Ovary (tissue), 9 donors: ENCODE results near the gene CAV1. TPM values are rescaled to one million over a fixed set of nuclear protein-coding genes. Genes with fewer than 3 reads are reported as not detected.
"Not testable (repeated sequence)": the region's sequence is repeated elsewhere in the genome, so short reads cannot be mapped to it uniquely, and the experiment has no call there.

ENCODE experiments used
- DNase-seq, 5 donors: peaks; one replicate each; pipeline ENCODE4 v3.0.0-alpha.2; 2019 to 2020
- H3K27ac ChIP-seq, 2 donors: fragments of 200-600 bp; one replicate each; pipeline versions ENCODE4 v1.5.1 to v1.8.0; 2019 to 2022
- H3K27me3 ChIP-seq: fragments of 200-600 bp; one replicate; pipeline ENCODE4 v1.8.0; 2022
- H3K36me3 ChIP-seq: fragments of 200-600 bp; sonication (generic); one replicate; pipeline ENCODE4 v1.5.1; 2019
- H3K4me1 ChIP-seq: one replicate; pipeline ENCODE4 v1.8.1; 2013; ENCODE audit warnings: mild to moderate bottlenecking, moderate library complexity; ENCODE audit not compliant: insufficient read depth
- H3K4me3 ChIP-seq: fragments of 200-600 bp; sonication (generic); one replicate; pipeline ENCODE4 v1.5.1; 2017
- H3K9me3 ChIP-seq, 2 donors: fragments of 200-600 bp in 1 of 2; sonication (generic) in 1 of 2; one replicate each; pipeline versions ENCODE4 v1.5.1 to v1.8.1; 2013 to 2019; ENCODE audit warnings: mild to moderate bottlenecking in 1 of 2, moderate library complexity in 1 of 2
- EP300 ChIP-seq: sonication (generic); formaldehyde crosslinking; IDR thresholded peaks from one replicate; pipeline ENCODE4 v1.6.1; 2017; ENCODE audit warnings: antibody characterized with exemption
- POLR2A ChIP-seq: fragments of 450-650 bp; IDR thresholded peaks from one replicate; pipeline ENCODE4 v1.6.1; 2017; ENCODE audit warnings: antibody characterized with exemption, mild to moderate bottlenecking, moderate library complexity
- WGBS, 3 donors: extraction: QIAGEN DNeasy Blood & Tissue Kit in 1 of 3; methylation state at CpG; one replicate each; pipeline versions ENCODE4 v1.1.5 to v1.1.7; 2013 to 2017; 5-methylcytosine and 5-hydroxymethylcytosine counted together
- intact Hi-C, 4 donors: fragments of 100-400 bp; cut with DNase I; formaldehyde crosslinking; loops; one replicate each; pipeline versions ENCODE4 v1.11.0 to v1.15.1; 2022 to 2023
- polyA plus RNA-seq, 2 donors: library from polyadenylated mRNA; stranded (reverse); fragments of 200-250 nt in 1 of 2; fragments of 350-450 nt in 1 of 2; fragmentation: Illumina TruSeq in 1 of 2; extraction: RNeasy Lipid Tissue Mini Kit (QIAGEN cat#74804) in 1 of 2; gene quantifications; one replicate each; pipeline ENCODE4 v1.2.3, GENCODE V29; 2013 to 2014
- total RNA-seq, 7 donors: library from RNA; depleted of rRNA in 2 of 7; stranded (reverse); fragments of >200 nt in 2 of 7; fragmentation: NEBNext Ultra II Directional in 3 of 7; extraction: Animal tissue kit (Norgen Biotek cat#: 25700) in 3 of 7; gene quantifications; one replicate each; pipeline versions ENCODE4 v1.1.0 to v1.2.4, GENCODE V29; 2016 to 2023
- TF ChIP-seq, protein P1 (sequence below), 3 donors: fragments of 450-650 bp in 2 of 3; fragments of 200-600 bp in 1 of 3; IDR thresholded peaks; one replicate each; pipeline versions ENCODE4 v1.5.1 to v1.8.0; 2016 to 2022; ENCODE audit warnings: antibody characterized with exemption in 3 of 3, mild to moderate bottlenecking in 1 of 3
- donor health status: DM: no; HTN: no; CAD: no; lungs with moderate emphysema.
- donor health status: DM: no; HTN: no; CAD: no.
- donor health status: Bipolar disorder and iron deficiency.
- donor health status: DM: yes; HTN: yes; CAD: no.
- donor health status: DM: no; HTN: no; CAD: no.
- donor health status: DM: yes; HTN: yes; CAD: no.

The CAV1 gene
- total and polyA plus RNA-seq, 9 donors: 47.3 to 287 (median 101) TPM

DNA sequence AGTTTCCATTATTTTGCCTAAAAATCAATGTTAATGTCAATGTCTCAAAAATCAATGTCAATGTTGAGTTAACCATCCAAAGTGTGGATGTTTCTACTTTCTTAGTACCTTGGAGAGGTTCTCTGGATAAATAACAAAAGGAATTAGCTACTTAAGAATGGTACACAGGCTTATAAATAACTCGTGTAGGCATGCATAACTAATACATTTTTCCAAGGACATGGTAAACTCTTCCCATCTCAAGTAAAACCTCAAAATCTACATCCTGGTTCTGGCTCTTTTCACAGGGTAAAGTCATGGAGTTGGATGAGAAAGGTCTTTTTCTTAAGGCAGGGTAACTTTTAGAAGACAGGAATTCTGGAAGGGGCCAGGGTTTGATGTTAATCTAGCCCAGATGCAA is 59.9 kb downstream of the CAV1 start:
- intact Hi-C loops: loop anchor here in 3 of 4 donors (5.0 to 10.0 kb wide), 3 partner anchors 57 to 410 kb away; partner anchors contain the start of gene CAV1 (in 1 of the 3)
- Histone ChIP-seq H3K36me3 (no peaks in the 10 kb centered on the region), H3K9me3 (no peaks in the 10 kb centered on the region), H3K27ac (no peak overlapping the region), H3K4me1 (peaks cover 4% of the 10 kb centered on the region), H3K4me3 (no peak overlapping the region), H3K27me3 (no peaks in the 10 kb centered on the region)
- 49 to 61% (median 49%) methylated on average over 1 of the region's 1 CpG for WGBS, 3 donors
- TF ChIP-seq, protein P1, sequence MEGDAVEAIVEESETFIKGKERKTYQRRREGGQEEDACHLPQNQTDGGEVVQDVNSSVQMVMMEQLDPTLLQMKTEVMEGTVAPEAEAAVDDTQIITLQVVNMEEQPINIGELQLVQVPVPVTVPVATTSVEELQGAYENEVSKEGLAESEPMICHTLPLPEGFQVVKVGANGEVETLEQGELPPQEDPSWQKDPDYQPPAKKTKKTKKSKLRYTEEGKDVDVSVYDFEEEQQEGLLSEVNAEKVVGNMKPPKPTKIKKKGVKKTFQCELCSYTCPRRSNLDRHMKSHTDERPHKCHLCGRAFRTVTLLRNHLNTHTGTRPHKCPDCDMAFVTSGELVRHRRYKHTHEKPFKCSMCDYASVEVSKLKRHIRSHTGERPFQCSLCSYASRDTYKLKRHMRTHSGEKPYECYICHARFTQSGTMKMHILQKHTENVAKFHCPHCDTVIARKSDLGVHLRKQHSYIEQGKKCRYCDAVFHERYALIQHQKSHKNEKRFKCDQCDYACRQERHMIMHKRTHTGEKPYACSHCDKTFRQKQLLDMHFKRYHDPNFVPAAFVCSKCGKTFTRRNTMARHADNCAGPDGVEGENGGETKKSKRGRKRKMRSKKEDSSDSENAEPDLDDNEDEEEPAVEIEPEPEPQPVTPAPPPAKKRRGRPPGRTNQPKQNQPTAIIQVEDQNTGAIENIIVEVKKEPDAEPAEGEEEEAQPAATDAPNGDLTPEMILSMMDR (IDR thresholded peaks at IDR 0.05): no peak
- TF ChIP-seq POLR2A (no peak), EP300 (no peak)
- DNase-seq: no peak

DNA sequence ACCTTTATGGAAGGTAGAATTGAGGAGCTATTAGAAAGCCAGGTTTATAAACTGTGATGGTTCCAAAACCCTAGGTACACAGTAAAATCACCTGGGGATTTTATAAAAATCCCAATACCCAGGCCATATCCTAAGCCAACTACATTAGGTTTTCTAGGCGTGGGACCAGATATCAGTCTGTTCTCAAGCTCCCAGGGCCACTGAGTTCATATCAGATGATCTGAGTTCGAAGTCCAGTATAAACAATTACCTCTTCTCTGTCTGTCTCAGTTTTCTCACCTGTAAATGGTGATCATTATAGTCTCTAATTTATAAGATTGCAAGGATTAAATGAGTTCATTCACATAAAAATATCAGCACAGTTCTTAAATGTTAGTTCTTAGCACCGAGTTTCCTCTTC is 60.6 kb downstream of the CAV1 start:
- Histone ChIP-seq H3K36me3 (no peaks in the 10 kb centered on the region), H3K9me3 (no peaks in the 10 kb centered on the region), H3K4me3 (no peak overlapping the region), H3K27me3 (no peaks in the 10 kb centered on the region), H3K27ac (no peak overlapping the region), H3K4me1 (peaks cover 4% of the 10 kb centered on the region)
- DNase-seq: no peak
- intact Hi-C loops: loop anchor here in 3 of 4 donors (5.0 to 10.0 kb wide), 2 partner anchors 323 to 411 kb away; no protein-coding TSS in a partner anchor
- TF ChIP-seq, protein P1 (IDR thresholded peaks at IDR 0.05): no peak
- no peak for TF ChIP-seq POLR2A
- TF ChIP-seq EP300: no peak
- 95 to 97% (median 96%) methylated on average over 3 of the region's 3 CpGs for WGBS, 3 donors

DNA sequence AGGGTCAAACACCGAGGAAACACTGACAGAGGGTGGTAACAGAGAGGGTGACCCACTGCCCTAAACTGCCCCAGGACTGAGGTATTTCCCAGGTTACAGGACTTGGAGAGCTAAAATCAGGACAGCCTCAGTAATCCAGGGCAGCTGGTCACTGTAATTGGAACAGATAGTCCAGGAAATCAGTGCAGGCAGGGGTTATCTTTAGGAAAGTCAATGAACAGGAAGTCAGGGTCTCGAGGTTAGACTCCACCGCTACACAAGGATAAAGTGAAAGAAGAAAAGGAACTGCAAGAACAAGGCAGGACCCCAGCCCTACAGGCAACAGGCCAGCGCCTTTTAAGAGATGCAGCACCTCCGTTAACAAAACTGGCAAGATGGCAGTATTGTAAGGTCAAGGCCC is 61.1 kb downstream of the CAV1 start:
- WGBS, 3 donors: 87 to 89% (median 88%) methylated on average over 5 of the region's 5 CpGs
- Histone ChIP-seq H3K4me1 (peaks cover 4% of the 10 kb centered on the region), H3K4me3 (no peak overlapping the region), H3K27ac (no peak overlapping the region), H3K9me3 (no peaks in the 10 kb centered on the region), H3K27me3 (no peaks in the 10 kb centered on the region), H3K36me3 (no peaks in the 10 kb centered on the region)
- intact Hi-C loops: loop anchor here in 3 of 4 donors (5.0 to 10.0 kb wide), 2 partner anchors 324 to 411 kb away; no protein-coding TSS in a partner anchor
- no peak for TF ChIP-seq EP300
- TF ChIP-seq, protein P1 (IDR thresholded peaks at IDR 0.05): no peak
- no peak for TF ChIP-seq POLR2A
- DNase-seq: no peak

DNA sequence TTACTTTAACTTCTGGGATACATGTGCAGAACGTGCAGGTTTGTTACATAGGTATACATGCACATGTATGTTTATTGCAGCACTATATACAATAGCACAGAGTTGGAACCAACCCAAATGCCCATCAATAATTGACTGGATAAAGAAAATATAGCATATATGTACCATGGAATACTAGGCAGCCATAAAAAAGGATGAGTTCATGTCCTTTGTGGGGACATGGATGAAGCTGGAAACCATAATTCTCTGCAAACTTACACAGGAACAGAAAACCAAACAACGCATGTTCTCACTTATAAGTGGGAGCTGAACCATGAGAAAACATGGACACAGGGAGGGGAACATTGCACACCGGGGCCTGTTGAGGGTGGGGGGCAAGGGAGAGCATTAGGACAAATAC is 62.4 kb downstream of the CAV1 start:
- not testable (repeated sequence) for H3K27ac ChIP-seq
- 97 to 100% (median 99%) methylated on average over 3 of the region's 3 CpGs for WGBS, 3 donors
- intact Hi-C loops: loop anchor here in 3 of 4 donors (5.0 to 10.0 kb wide), 2 partner anchors 325 to 412 kb away; no protein-coding TSS in a partner anchor

DNA sequence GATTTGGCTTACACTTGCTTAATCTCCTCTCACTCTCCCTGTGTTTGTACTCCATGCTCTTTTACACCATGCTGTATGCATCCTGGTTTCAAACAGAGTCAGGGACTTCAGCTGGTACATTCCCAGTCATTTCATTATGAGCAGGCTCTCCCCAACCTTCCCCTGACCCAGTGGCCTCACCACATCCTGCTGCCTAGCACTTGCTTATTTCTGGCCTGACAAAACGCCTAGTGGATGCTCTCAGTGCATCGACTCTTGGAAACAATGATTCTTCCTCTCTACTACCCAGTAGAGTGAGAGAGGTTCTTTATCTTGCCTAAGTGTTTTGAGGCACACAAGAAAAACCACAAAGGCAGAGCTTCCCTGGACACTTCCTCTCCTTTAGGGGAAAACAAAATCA is 63.4 kb downstream of the CAV1 start:
- H3K4me1 ChIP-seq: peaks cover 4% of the 10 kb centered on the region
- TF ChIP-seq, protein P1 (IDR thresholded peaks at IDR 0.05): no peak
- TF ChIP-seq POLR2A: no peak
- TF ChIP-seq EP300: no peak
- H3K4me3 ChIP-seq: no peak overlapping the region
- H3K9me3 ChIP-seq: no peaks in the 10 kb centered on the region
- WGBS, 3 donors: 10 to 12% (median 12%) methylated on average over 2 of the region's 2 CpGs
- DNase-seq: no peak
- H3K36me3 ChIP-seq: no peaks in the 10 kb centered on the region
- intact Hi-C loops: loop anchor here (2.0 to 10.0 kb wide), 3 partner anchors 326 to 413 kb away; no protein-coding TSS in a partner anchor
- no peak overlapping the region for H3K27ac ChIP-seq
- no peaks in the 10 kb centered on the region for H3K27me3 ChIP-seq

More for the DNA sequence above, 62.4 kb downstream of the CAV1 start:
- not testable (repeated sequence) for H3K4me1 ChIP-seq, H3K4me3 ChIP-seq, H3K27me3 ChIP-seq, H3K9me3 ChIP-seq, H3K36me3 ChIP-seq, DNase-seq
